A549 (cell line): Measurements from ENCODE around the gene CD99L2.

Experiments
- CBX2 ChIP-seq: fragments of 200-600 bp; sonication (generic); IDR thresholded peaks from 2 replicates; pipeline ENCODE4 v1.6.1; 2016; ENCODE audit warnings: low read depth, mild to moderate bottlenecking, borderline replicate concordance
- CEBPB ChIP-seq, 2 experiments: fragments of >200 bp in 1 of 2; sonication (Bioruptor Twin) in 1 of 2; formaldehyde crosslinking in 1 of 2; IDR thresholded peaks; 2 replicates each; pipeline ENCODE4 v1.6.1; 2012 to 2016
- CHD4 ChIP-seq: fragments of 200-600 bp; sonication (generic); IDR thresholded peaks from 2 replicates; pipeline ENCODE4 v1.6.1; 2016; ENCODE audit warnings: antibody characterized with exemption, mild to moderate bottlenecking, borderline replicate concordance
- CTCF ChIP-seq: fragments of >200 bp; sonication (Bioruptor Twin); formaldehyde crosslinking; IDR thresholded peaks from 3 replicates; pipeline ENCODE4 v1.5.1; 2016
- EP300 ChIP-seq, 2 experiments: fragments of >200 bp; sonication (Bioruptor Twin); formaldehyde crosslinking; IDR thresholded peaks; 2 replicates in 1 of 2; 3 replicates in 1 of 2; pipeline ENCODE4 v1.6.1; 2016 to 2017
- GATA3 ChIP-seq: IDR thresholded peaks from 2 replicates; pipeline ENCODE4 v1.6.1; 2012; ENCODE audit warnings: borderline replicate concordance
- KDM1A ChIP-seq: fragments of 200-600 bp; sonication (generic); IDR thresholded peaks from 2 replicates; pipeline ENCODE4 v1.6.1; 2016; ENCODE audit warnings: low read depth, mild to moderate bottlenecking
- MYC ChIP-seq: IDR thresholded peaks from 2 replicates; pipeline ENCODE4 v1.6.1; 2012; ENCODE audit warnings: mild to moderate bottlenecking, inconsistent platforms, low read length, improper control_type of control experiment, borderline replicate concordance
- POLR2A ChIP-seq: IDR thresholded peaks from 2 replicates; pipeline ENCODE4 v1.6.1; 2012; ENCODE audit warnings: mild to moderate bottlenecking, low read length
- POLR2AphosphoS2 ChIP-seq: conservative IDR thresholded peaks from 2 replicates; pipeline ENCODE4 v1.6.1; 2012; ENCODE audit warnings: low read length, improper control_type of control experiment, inconsistent platforms
- RCOR1 ChIP-seq: fragments of 150-350 bp; IDR thresholded peaks from 2 replicates; pipeline ENCODE4 v1.6.1; 2014; ENCODE audit warnings: antibody characterized with exemption, low read length, low read depth
- SMC3 ChIP-seq: fragments of >200 bp; sonication (Bioruptor Twin); formaldehyde crosslinking; IDR thresholded peaks from 3 replicates; pipeline ENCODE4 v1.6.1; 2018; ENCODE audit warnings: inconsistent platforms
- ZFP36 ChIP-seq: fragments of 450-650 bp; IDR thresholded peaks from 2 replicates; pipeline ENCODE4 v1.6.1; 2014; ENCODE audit warnings: borderline replicate concordance; ENCODE audit not compliant: partially characterized antibody

DNA sequence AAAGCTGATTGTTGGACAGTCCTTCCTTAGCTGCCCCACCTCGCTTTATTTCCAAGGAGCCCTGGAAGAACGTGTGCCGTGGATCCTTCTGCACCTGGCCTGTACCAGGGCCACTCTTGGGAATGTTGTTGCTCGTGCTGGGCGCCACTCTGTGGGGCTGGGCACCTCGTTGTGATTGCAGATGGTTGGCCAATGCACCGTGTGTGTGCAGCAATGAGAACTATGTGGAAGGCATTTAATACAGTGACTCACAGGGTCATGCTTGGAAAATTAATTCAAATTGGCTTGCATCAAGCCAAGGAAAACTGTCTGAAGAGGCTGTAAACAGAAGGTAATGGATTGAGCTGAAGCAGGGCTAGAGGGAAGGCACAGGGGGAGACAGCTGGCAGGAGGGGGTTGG is 37.0 kb upstream of the CD99L2 start:
- TF ChIP-seq POLR2A (no peak), CBX2 (no peak), CHD4 (no peak), CEBPB (IDR thresholded peaks at IDR 0.05) (no peak), CTCF (no peak), POLR2AphosphoS2 (no peak), ZFP36 (no peak), KDM1A (no peak), SMC3 (no peak), MYC (no peak), GATA3 (no peak), RCOR1 (no peak), EP300 (IDR thresholded peaks at IDR 0.05) (no peak)
